Mucosa of descending colon (tissue), 3 donors: Measurements from ENCODE around the gene ADGRG1. TPM values are rescaled to one million over a fixed set of nuclear protein-coding genes. Genes with fewer than 3 reads are reported as not detected.

Experiments
- ATAC-seq: fragments of 200-7000 bp; cut with Tn5 transposase; one replicate; pipeline ENCODE4 v1.9.1; 2020; ENCODE audit warnings: mild to moderate bottlenecking, moderate library complexity
- DNase-seq, 3 donors: peaks; one replicate each; pipeline ENCODE4 v3.0.0-alpha.2; 2020
- H3K36me3 ChIP-seq: fragments of 200-600 bp; one replicate; pipeline ENCODE4 v1.8.0; 2021; ENCODE audit warnings: low read depth, mild to moderate bottlenecking
- H3K4me1 ChIP-seq: fragments of 200-600 bp; one replicate; pipeline ENCODE4 v1.8.0; 2021; ENCODE audit warnings: low read depth, mild to moderate bottlenecking
- H3K4me3 ChIP-seq: fragments of 200-600 bp; one replicate; pipeline ENCODE4 v1.8.0; 2021; ENCODE audit warnings: mild to moderate bottlenecking
- H3K9me3 ChIP-seq: fragments of 200-600 bp; one replicate; pipeline ENCODE4 v1.8.0; 2021; ENCODE audit warnings: mild to moderate bottlenecking
- intact Hi-C, 2 donors: fragments of 100-400 bp; cut with DNase I in 1 of 2; cut with micrococcal nuclease in 1 of 2; formaldehyde crosslinking; loops; one replicate each; pipeline versions ENCODE4 v1.11.0 to v1.11.1; 2022; cut with DNase I, micrococcal nuclease
- total RNA-seq, 3 donors: library from RNA; stranded (reverse); fragmentation: NEBNext Ultra II Directional in 2 of 3; extraction: Animal tissue kit (Norgen Biotek cat#: 25700) in 2 of 3; gene quantifications; one replicate each; pipeline versions ENCODE4 v1.2.1 to v1.2.4, GENCODE V29; 2021 to 2023
- TF ChIP-seq, protein P1 (sequence below): fragments of 200-600 bp; IDR thresholded peaks from one replicate; pipeline ENCODE4 v1.8.0; 2022; ENCODE audit warnings: antibody characterized with exemption, mild to moderate bottlenecking
- donor health status: DM: no; HTN: no; CAD: no; lungs with moderate emphysema.
- donor health status: DM: no; HTN: no; CAD: no.
- donor health status: DM: no; HTN: yes; CAD: no.

Gene ADGRG1
- total RNA-seq, 3 donors from 2014 or later, result 37.0 to 104 (median 98.4) TPM

DNA sequence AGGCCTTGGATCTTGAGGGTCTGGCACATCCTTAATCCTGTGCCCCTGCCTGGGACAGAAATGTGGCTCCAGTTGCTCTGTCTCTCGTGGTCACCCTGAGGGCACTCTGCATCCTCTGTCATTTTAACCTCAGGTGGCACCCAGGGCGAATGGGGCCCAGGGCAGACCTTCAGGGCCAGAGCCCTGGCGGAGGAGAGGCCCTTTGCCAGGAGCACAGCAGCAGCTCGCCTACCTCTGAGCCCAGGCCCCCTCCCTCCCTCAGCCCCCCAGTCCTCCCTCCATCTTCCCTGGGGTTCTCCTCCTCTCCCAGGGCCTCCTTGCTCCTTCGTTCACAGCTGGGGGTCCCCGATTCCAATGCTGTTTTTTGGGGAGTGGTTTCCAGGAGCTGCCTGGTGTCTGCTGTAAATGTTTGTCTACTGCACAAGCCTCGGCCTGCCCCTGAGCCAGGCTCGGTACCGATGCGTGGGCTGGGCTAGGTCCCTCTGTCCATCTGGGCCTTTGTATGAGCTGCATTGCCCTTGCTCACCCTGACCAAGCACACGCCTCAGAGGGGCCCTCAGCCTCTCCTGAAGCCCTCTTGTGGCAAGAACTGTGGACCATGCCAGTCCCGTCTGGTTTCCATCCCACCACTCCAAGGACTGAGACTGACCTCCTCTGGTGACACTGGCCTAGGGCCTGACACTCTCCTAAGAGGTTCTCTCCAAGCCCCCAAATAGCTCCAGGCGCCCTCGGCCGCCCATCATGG, 35.7 kb downstream of the ADGRG1 start:
- intact Hi-C loops, result no loop called here
- Histone ChIP-seq H3K9me3 (no peaks in the 10 kb centered on the region), H3K4me3 (no peak overlapping the region), H3K4me1 (no peaks in the 10 kb centered on the region), H3K36me3 (no peaks in the 10 kb centered on the region)
- ATAC-seq, result no peak
- TF ChIP-seq, protein P1, sequence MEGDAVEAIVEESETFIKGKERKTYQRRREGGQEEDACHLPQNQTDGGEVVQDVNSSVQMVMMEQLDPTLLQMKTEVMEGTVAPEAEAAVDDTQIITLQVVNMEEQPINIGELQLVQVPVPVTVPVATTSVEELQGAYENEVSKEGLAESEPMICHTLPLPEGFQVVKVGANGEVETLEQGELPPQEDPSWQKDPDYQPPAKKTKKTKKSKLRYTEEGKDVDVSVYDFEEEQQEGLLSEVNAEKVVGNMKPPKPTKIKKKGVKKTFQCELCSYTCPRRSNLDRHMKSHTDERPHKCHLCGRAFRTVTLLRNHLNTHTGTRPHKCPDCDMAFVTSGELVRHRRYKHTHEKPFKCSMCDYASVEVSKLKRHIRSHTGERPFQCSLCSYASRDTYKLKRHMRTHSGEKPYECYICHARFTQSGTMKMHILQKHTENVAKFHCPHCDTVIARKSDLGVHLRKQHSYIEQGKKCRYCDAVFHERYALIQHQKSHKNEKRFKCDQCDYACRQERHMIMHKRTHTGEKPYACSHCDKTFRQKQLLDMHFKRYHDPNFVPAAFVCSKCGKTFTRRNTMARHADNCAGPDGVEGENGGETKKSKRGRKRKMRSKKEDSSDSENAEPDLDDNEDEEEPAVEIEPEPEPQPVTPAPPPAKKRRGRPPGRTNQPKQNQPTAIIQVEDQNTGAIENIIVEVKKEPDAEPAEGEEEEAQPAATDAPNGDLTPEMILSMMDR, result no peak
- DNase-seq, result no peak

DNA sequence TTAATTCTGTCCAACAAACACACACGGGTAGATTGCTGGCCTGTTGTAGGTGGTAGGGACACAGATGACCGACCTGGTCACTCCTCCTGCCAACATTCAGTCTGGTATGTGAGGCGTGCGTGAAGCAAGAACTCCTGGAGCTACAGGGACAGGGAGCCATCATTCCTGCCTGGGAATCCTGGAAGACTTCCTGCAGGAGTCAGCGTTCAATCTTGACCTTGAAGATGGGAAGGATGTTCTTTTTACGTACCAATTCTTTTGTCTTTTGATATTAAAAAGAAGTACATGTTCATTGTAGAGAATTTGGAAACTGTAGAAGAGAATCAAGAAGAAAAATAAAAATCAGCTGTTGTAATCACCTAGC, 36.2 kb downstream of the ADGRG1 start:
- TF ChIP-seq, protein P1, result no peak
- intact Hi-C loops, result no loop called here
- H3K36me3 ChIP-seq, result no peaks in the 10 kb centered on the region
- ATAC-seq (no peak), DNase-seq (no peak)
- no peak overlapping the region for H3K4me3 ChIP-seq
- no peaks in the 10 kb centered on the region for H3K9me3 ChIP-seq
- no peaks in the 10 kb centered on the region for H3K4me1 ChIP-seq

- intact Hi-C loops, result no loop called here
- DNase-seq (no peak), ATAC-seq (no peak)
- no peak overlapping the region for H3K4me3 ChIP-seq
- TF ChIP-seq, protein P1, result no peak
- no peaks in the 10 kb centered on the region for H3K9me3 ChIP-seq
- H3K4me1 ChIP-seq, result no peaks in the 10 kb centered on the region
- no peaks in the 10 kb centered on the region for H3K36me3 ChIP-seq
Observed at GRCh38 chr16:57665541-57665940, 37.1 kb downstream of the ADGRG1 start.

DNA sequence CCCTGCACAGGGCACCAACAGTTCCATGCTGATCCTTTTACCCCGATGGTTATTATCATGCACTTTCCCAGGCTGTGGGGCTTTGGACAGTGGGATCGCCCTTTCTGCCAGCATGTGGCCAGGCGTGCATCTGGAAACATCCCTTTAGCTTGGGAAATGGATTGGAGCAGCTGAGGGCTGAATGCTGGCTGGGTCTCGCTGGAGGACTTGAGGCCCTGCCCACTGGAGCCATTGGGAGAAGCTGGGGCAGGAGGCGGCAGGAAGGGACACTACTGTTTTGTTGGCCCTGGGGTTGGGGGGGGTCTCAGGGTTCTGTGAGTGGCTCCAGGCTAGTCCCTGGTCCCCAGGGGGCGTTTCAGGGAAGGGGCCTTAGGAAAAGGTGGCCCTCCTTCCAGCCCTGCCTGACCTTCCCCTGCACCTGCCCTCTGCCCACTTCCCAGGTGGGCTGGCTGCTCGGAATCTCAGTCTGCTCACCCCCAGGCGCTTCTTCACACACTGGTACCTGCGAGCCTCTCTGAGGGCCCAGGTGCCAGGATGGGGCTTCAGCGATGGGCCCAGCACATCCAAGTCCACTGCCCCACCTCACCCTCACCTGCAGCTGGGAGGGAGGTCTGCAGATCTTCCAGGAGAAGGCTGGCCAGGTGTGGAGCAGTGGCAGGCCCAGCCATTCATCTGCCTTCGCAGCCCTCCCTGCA, 38.1 kb downstream of the ADGRG1 start:
- intact Hi-C loops, result no loop called here
- ATAC-seq, result no peak
- no peak overlapping the region for H3K4me3 ChIP-seq
- H3K9me3 ChIP-seq, result no peaks in the 10 kb centered on the region
- H3K36me3 ChIP-seq, result no peaks in the 10 kb centered on the region
- no peak for DNase-seq
- H3K4me1 ChIP-seq, result no peaks in the 10 kb centered on the region
- TF ChIP-seq, protein P1, result no peak

DNA sequence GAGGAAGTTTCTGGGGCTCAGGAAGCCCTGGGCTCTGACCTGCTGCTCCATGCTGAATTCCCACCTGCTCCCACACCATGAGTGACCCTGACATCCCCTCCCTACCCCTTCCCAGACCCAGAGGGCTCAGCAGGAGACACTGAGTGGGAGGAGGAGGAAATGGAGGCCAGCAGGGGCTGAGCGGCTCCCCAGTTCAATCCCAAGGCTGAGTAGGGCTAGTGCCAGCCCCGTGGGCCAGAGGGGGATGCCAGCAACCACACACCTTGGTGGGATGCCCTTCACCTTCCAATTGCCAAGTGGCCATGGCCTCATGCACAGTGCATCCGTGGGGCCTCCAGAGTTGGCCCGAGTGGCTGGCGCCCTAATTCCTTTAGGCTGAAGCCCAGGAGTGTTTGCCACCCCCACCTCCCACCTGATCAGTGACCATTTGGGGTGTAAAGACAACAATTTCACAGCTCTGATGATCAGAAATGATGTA, 38.7 kb downstream of the ADGRG1 start:
- ATAC-seq, result peak; percentile 4
- intact Hi-C loops, result no loop called here

More for the DNA sequence above, 38.7 kb downstream of the ADGRG1 start:
- Histone ChIP-seq H3K9me3 (no peaks in the 10 kb centered on the region), H3K36me3 (no peaks in the 10 kb centered on the region), H3K4me3 (no peak overlapping the region), H3K4me1 (no peaks in the 10 kb centered on the region)
- no peak for DNase-seq
- TF ChIP-seq, protein P1, result no peak
